Left ventricle myocardium inferior (tissue), 1 donor: Measurements from ENCODE around the gene SPATC1L. TPM values are rescaled to one million over a fixed set of nuclear protein-coding genes. Genes with fewer than 3 reads are reported as not detected.

Experiments
- DNase-seq: peaks from one replicate; pipeline ENCODE4 v3.0.0-alpha.2; 2020
- H3K27ac ChIP-seq: fragments of 200-600 bp; replicated peaks from 2 replicates; pipeline ENCODE4 v1.8.0; 2021
- H3K27me3 ChIP-seq: fragments of 200-600 bp; 2 replicates; pipeline ENCODE4 v1.8.0; 2021; ENCODE audit warnings: low read depth
- H3K36me3 ChIP-seq: fragments of 200-600 bp; 2 replicates; pipeline ENCODE4 v1.8.0; 2021
- H3K4me1 ChIP-seq: fragments of 200-600 bp; 2 replicates; pipeline ENCODE4 v1.8.0; 2021
- H3K4me3 ChIP-seq: fragments of 200-600 bp; 2 replicates; pipeline ENCODE4 v1.8.0; 2021; ENCODE audit warnings: mild to moderate bottlenecking, moderate library complexity
- H3K9me3 ChIP-seq: fragments of 200-600 bp; replicated peaks from 2 replicates; pipeline ENCODE4 v1.8.0; 2021
- CTCF ChIP-seq: fragments of 200-600 bp; IDR thresholded peaks from 2 replicates; pipeline ENCODE4 v1.8.0; 2021; ENCODE audit warnings: antibody characterized with exemption, mild to moderate bottlenecking, borderline replicate concordance
- intact Hi-C: fragments of 100-400 bp; cut with micrococcal nuclease; formaldehyde crosslinking; loops from one replicate; pipeline ENCODE4 v1.11.0; 2022
- total RNA-seq: library from RNA; stranded (reverse); fragmentation: NEBNext Ultra II Directional; extraction: Animal tissue kit (Norgen Biotek cat#: 25700); gene quantifications from one replicate; pipeline ENCODE4 v1.2.1, GENCODE V29; 2021
- donor health status: DM: no; HTN: yes; CAD: no; lungs with severe emphysema.

Gene SPATC1L
- total RNA-seq, 1 donor from 2014 or later, result 7.0 TPM

GRCh38 chr21:46220847-46221246 lies 36.6 kb upstream of the SPATC1L start:
- no peak for DNase-seq
- H3K4me1 ChIP-seq, result peaks cover 64% of the 10 kb centered on the region
- H3K4me3 ChIP-seq, result no peak overlapping the region
- intact Hi-C loops, result no loop called here
- H3K36me3 ChIP-seq, result peaks cover 54% of the 10 kb centered on the region
- TF ChIP-seq CTCF, result no peak
- no peak overlapping the region for H3K27ac ChIP-seq
- H3K9me3 ChIP-seq, result no peaks in the 10 kb centered on the region
- H3K27me3 ChIP-seq, result no peaks in the 10 kb centered on the region

GRCh38 chr21:46220275-46220810 lies 36.1 kb upstream of the SPATC1L start:
- no peak overlapping the region for H3K27ac ChIP-seq
- peaks cover 59% of the 10 kb centered on the region for H3K4me1 ChIP-seq
- intact Hi-C loops, result no loop called here
- H3K36me3 ChIP-seq, result peaks cover 59% of the 10 kb centered on the region
- H3K9me3 ChIP-seq, result no peaks in the 10 kb centered on the region
- no peak for DNase-seq
- no peak for TF ChIP-seq CTCF
- H3K4me3 ChIP-seq, result no peak overlapping the region
- no peaks in the 10 kb centered on the region for H3K27me3 ChIP-seq

DNA sequence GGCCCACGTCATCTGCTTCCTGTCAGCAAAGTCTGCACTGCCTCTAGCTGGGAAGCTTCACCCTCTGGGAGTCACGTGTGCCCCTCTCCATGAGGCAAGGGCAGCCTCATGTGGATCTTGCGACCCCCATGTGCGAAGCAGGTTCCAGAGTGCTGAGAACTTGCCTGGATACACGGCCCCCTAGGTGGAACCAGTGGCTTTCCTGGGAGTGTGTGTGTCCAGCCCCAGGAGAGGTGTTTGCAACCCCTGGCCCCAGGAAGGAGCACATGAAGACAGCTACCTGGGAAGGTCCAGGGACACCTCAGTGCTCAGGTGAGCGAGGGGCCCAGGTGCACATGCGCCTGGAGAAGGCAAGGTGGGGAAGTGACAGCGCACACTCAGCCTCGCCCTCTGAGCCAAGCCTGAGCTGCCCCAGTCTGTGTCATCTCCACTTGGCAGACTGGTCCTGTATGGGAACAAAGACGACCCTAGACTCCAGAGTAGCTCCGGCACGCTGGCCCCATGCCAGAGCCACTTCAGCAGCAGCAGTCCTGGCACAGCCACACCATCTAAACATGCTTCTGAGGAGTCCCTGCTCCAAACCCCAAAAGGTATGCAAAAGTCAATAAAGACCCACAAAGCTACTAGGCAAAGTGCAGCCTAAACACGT lies 35.5 kb upstream of the SPATC1L start:
- Histone ChIP-seq H3K27me3 (no peaks in the 10 kb centered on the region), H3K9me3 (no peaks in the 10 kb centered on the region), H3K27ac (no peak overlapping the region), H3K4me1 (peaks cover 53% of the 10 kb centered on the region), H3K4me3 (no peak overlapping the region), H3K36me3 (peaks cover 65% of the 10 kb centered on the region)
- DNase-seq, result peak; percentile 58
- no peak for TF ChIP-seq CTCF
- intact Hi-C loops, result no loop called here

- Histone ChIP-seq H3K27me3 (no peaks in the 10 kb centered on the region), H3K4me1 (peaks cover 46% of the 10 kb centered on the region), H3K27ac (no peak overlapping the region), H3K36me3 (peaks cover 71% of the 10 kb centered on the region), H3K4me3 (no peak overlapping the region), H3K9me3 (no peaks in the 10 kb centered on the region)
- TF ChIP-seq CTCF, result no peak
- no peak for DNase-seq
- intact Hi-C loops, result no loop called here
Measured at GRCh38 chr21:46218906-46219590, 34.8 kb upstream of the SPATC1L start.

- no peak overlapping the region for H3K27ac ChIP-seq
- no peak for TF ChIP-seq CTCF
- no peaks in the 10 kb centered on the region for H3K27me3 ChIP-seq
- H3K4me1 ChIP-seq, result peaks cover 36% of the 10 kb centered on the region
- intact Hi-C loops, result no loop called here
- H3K9me3 ChIP-seq, result no peaks in the 10 kb centered on the region
- H3K4me3 ChIP-seq, result no peak overlapping the region
- H3K36me3 ChIP-seq, result peaks cover 78% of the 10 kb centered on the region
- no peak for DNase-seq
Measured at GRCh38 chr21:46217511-46218196, 33.4 kb upstream of the SPATC1L start.
